Head of caudate nucleus (tissue), 42 donors: ENCODE results near the gene C1QTNF7.

Source experiments
- DNase-seq, 42 donors: peaks; one replicate each; pipeline versions ENCODE4 v3.0.0 to v3.0.0-alpha.2; 2020 to 2021; ENCODE audit warnings: mixed read lengths in 7 of 42
- intact Hi-C: fragments of 100-400 bp; cut with DNase I; formaldehyde crosslinking; loops from one replicate; pipeline ENCODE4 v1.15.0; 2022

The C1QTNF7 gene

DNA sequence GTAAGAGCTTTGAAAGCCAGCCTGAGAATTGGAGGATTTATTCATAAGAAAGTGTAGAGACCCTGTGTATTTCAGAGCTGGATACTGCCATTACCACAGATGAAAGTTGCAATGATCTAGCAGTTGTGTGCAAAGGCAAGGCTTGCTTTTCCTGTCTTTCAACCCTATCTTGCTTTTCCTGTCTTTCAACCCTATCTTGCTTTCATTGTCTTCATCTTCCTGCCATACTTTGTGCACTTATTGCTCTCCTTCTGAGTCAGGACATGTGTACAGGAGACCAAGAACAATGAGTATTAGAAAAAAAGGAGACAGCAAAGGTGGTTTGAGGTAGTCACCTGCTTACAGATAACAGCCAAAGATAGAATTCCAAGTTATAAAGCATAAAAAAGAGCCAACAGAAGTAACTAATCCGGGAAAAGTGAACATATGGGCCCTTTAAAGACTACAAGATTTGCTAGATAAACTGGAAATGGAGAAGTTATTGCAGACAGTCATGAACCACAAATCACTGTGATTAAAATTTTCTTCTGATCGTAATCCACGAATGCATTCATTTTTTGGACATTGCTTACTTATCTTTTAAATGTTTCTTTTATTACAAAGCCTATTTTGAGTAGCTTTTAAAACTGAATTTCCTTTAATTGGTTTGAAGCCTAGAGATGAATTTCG is 17.2 kb downstream of the C1QTNF7 start:
- intact Hi-C loops = no loop called here
- DNase-seq = no peak

DNA sequence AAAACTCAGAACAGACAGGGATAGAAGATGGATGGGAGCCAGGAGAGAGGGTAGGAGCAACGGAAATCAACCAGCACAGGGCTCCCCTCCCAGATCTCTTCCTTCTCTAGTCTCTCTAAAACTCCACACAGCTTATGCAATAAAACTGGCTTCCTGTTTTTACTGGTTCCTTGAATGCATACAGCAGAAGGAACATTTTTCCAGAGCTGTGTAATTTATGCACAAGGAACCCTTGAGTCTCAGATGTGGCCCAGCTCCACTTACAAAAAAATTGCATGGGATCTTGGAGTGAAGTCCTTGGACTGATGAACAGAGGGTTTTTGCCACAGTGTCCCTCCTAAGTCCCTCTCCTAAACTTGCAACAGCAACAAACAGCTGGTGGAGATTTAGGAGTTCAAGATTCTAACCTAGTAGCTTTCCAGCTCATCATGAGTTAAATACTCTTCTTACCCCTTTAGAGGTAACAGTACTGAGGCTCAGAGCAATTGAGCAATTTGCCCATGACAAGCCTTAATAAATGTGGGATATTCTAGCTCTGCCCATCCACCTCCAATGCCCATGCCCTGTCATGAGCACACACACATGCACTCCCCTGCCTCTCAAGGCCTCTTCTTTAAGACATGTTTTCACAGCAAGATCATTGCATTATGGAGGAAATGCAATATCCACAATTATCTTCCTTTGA is 23.5 kb downstream of the C1QTNF7 start:
- intact Hi-C loops = no loop called here
- no peak for DNase-seq

DNA sequence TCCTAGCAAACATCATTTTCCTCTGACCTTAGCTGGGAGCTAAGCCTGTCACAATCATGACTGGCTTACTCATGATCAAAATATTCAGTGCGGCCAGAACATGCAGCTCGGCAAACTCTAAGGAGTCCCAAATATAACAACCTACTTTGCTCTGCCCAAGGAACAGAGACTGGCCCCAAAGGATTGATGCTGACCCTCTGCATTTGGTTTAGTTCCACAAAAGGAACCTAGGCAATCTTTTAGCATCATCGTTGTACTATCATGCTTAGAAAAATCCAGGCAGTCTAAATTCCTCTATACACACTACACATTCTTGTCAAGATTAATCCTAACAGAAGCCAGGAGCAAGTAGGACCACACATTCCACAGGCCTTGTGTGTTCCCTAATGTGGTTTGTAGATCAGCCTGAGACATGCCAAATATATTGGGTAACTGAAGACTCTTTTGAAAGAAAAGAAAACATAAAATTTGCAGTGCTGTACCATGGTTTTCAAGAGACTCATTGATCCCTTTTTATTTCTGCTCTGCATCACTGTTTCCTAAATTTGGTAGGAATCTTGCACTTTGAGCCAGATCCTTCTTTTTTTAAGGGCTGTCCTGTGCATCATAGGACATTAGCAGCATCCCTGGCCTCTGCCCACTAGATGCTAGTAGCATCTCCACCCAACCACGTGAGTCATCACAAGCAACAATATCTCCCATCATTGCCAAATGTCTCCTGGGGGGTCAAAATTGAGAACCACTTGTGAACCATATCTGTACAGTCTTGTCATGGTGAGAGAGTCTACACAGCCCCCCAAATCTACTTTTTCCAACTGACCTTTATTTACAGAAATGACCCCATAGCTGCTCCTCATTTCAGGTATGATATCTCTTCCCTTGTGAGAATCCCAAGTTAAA is 24.3 kb downstream of the C1QTNF7 start:
- intact Hi-C loops = no loop called here
- no peak for DNase-seq

DNA sequence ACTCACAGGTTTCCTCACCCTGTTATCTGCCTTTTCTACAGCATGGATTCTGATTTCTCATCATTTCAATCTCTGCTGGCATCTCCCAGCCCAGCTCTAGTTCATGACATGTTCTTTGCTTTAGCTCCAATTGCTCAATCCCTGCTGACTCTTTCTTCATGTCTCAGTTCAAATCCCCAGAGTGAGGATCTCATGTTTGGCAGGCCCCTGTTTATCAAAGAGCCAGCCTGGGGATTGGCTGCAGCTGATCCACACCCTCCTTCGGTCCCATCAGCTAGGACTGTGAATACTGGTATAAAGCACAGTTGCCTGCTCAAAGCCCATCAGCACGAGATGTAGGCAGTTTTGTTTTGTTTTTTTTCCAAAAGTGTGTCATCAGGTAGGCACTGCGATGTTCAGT is 27.5 kb downstream of the C1QTNF7 start:
- intact Hi-C loops = loop anchor here (5.0 kb wide), 1 partner anchor 223 kb away; no protein-coding TSS in a partner anchor
- DNase-seq = no peak

DNA sequence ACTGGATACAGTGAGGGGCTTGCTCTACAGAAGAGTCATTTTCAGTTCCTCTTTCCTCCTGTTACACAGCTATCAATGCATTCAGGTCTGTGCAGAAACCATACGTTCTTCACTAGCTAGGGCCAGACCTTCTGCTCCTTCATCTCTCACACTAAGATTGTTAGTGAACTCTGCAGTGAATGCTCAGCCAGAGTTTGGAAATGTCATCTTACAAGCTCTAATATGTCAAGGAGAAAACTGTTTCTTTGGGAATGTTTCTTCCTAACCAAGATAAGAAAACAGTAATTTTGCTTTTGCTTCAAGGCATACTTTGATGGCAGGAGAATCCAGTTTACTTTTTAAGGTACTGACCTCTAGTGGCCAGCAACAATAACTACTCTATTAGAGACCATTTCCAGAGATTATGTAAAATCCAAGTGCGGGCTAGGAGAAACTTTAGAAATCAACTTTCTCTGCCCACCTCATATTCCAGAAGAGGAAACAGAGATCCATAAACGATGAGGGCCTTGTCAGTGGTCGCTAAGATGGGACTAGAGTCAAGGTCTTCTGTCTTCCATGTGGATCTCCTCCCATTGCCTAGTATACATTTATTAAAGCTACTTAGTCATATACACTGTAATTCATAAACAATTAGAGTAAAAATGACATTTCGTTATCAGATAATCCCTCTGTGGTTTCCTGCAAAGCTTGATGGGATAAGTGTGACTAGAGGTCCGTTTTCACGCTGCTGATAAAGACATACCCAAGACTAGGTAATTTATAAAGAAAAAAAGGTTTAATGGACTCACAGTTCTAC is 29.8 kb downstream of the C1QTNF7 start:
- peak in 2 of 42 donors; percentile 8 to 55 for DNase-seq
- intact Hi-C loops = loop anchor here (5.0 kb wide), 1 partner anchor 225 kb away; no protein-coding TSS in a partner anchor

DNA sequence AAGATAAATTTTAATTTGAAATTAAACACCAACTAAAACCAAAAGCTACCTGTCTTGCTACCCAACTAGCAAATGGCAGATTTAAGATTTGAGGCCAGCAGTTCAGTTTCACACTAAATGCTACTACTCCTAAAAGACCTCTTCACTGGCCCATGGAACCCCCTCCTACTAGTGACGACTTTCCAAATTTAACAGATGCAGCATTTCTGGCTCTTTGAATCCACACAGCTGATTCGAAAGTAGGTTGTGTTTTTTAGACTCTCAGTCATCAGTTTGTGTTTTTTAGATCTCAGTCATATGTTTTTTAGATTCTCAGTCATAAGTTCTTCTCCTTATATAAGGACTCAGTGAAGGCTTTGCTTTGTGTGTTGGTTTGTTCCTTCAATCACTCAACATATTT is 30.8 kb downstream of the C1QTNF7 start:
- intact Hi-C loops = loop anchor here (5.0 kb wide), 1 partner anchor 226 kb away; no protein-coding TSS in a partner anchor
- no peak for DNase-seq

DNA sequence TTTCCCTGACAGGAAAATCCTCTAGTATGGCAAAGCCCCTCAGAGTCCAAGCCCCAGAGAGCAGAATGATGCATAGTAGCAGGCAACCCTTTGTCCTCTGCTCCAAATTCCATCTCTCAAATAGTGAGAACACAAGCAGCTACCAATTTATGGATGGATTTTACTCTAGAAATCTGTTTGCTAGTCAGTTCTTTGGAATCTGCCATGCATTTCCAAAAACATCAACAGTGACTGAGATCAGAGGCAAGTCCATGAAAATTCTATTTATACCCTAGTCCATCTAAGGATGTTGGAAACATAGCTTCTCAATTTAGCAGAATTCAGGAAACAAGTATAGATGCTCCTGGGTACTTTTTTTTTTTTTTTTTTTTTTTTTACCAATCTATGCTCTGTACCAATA is 31.9 kb downstream of the C1QTNF7 start:
- DNase-seq = no peak
- intact Hi-C loops = loop anchor here (5.0 kb wide), 1 partner anchor 227 kb away; no protein-coding TSS in a partner anchor

DNA sequence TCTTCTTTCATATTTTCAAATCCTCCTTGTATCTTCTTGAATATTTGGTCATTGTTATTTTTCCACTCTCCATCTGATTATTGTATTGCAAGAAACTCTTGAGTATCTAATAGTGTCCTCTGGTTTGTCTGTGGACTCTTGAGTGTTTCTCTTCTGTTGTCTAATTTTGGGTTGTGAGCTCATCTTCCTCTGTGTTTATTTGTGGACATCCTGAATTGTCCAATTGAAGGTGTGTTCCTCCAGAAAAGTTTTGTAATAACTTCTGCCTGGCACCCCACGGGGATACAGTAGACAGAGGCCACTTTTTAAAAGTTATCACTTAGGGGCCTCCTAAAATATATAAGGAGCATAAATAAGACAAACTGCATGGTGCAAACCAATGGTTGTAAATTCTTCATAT is 38.8 kb downstream of the C1QTNF7 start:
- intact Hi-C loops = no loop called here
- no peak for DNase-seq

DNA sequence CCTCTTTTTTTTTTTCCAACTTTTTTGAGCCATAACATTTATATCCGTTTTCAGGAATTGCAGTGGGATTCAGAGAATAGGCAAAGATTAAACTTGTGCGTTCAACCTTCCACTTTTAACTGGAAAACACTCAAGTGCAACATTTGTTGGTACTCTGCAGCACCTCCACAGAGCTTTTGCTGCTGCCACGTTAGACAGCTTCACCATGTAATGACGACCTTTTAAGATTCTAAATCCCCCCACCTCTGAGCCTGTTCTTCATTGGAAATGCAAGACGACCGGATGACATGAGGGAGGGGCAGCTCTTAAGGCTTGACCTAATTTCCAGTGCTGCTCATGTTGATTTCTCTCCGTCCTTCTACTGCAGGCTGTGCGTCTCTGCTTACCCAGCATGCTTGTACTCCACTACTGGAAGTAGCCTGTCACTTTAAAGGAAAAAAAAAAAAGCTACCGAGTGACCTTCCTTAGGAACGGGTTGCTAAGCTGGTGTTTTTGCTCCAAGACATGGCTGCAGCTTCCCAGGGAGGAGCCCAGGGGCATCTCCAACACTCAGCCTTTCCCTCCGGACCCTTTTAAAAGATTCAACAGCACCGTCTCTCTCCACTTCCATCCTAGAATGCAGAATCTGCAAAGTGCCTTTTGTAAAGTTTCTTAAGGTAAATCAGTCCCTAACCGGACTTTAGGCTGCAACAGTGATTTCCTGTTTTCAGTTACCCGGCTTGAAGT is 41.7 kb downstream of the C1QTNF7 start, which contains the start of gene CC2D2A:
TSS of gene CC2D2A (plus strand) at position 481 of the 726 bp plus-strand sequence. CDS start 6,051 bp downstream, outside the sequence.
- intact Hi-C loops = no loop called here
- peak in 1 of 42 donors; percentile 18 for DNase-seq

DNA sequence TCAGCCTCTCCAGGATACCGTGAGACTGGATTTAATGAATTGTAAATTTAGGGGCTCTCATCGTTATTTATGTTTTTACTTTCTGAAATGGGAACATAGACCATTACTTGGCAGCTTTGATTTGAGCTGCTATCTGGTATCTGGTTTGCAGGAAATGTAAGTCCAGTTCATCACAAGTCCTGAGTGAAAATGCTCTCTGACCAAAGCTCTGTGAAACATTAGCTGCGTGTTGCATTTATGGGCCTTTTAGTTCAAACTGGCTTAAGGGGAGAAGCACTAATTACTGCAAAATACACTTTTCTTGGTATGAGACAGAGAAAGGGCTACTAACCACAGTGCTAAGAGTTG is 42.3 kb downstream of the C1QTNF7 start:
- no peak for DNase-seq
- intact Hi-C loops = no loop called here

DNA sequence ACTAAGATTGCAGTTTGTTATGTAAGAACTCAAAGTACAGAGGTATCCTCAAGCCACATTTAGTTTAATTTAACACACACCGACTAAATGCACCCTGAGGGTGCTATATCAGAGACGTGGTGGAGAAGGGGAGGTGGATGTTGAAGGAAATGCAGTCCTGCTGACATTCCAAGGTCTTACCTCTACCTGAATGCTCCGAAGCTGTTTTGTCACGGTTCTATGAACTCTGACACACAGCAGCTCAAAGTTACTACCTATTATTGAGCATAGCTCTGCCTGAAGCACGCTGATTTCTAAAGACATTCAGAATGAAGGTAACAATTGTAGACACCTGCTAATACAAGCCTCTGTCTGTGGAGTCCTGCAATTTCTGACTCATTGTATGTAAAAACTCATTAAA is 48.6 kb downstream of the C1QTNF7 start:
- no peak for DNase-seq
- intact Hi-C loops = loop anchor here (5.0 kb wide), 2 partner anchors 176 to 526 kb away; no protein-coding TSS in a partner anchor

DNA sequence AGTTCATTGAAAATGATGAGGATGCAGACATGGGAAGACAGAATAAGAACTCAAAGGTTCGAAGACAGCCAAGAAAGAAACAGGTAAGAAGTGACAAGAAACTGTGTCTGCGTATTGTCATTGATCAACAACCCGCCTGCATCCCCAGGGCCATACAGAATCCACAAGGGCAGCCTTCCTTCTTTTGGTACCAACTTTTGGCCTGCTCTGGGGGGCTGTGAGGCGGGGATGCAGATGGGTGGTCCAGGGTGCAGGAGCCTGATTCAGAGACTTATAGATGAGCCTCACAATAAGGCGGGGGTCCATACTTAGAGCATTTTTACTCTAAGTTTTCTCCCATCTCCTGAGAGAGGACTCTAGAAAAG is 50.9 kb downstream of the C1QTNF7 start:
- intact Hi-C loops = loop anchor here (5.0 kb wide), 2 partner anchors 174 to 524 kb away; no protein-coding TSS in a partner anchor
- peak in 2 of 42 donors; percentile 19 to 48 for DNase-seq

DNA sequence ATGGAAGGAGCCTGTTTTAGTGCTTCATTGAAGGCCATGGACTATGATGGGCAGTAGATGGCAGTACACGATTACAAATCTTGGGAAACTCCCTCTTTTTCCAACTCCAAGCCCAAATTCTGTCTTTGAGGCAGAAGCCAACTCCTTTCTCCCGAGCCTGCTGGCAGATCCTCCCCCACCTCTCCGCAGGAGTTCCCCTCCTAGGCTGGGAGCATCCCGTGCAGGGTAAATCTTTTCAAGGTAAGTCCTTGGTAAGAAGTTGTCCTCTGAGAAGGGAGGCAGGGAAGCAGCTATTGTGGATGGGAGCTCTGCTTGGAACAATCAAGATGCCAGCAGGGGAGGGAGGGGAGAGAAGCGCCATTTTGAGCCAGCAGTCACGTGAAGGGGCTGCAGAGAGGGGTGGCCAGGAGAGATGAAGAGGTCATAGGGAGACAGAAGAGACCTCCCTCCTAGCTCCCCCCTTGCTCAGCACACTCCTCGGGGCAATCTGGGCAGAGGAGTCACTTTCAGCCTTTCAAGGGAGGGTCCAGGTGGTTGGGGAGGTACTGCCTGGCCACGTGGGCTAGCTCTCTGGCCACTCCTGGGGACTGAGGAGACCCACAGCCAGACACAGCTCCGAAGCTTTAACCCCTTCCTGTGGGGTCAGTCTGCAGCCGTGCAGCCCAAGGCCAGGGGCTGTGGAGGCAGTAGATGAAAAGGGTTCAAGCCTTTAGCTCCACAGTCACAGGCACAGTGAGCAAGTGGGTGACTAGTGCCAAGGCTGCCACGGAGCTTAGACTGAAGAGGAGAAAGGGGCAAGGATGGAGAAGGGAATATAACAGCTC is 51.5 kb downstream of the C1QTNF7 start:
- DNase-seq = peak; percentile 42 to 89 (median 70)
- intact Hi-C loops = loop anchor here (5.0 kb wide), 2 partner anchors 173 to 523 kb away; no protein-coding TSS in a partner anchor

DNA sequence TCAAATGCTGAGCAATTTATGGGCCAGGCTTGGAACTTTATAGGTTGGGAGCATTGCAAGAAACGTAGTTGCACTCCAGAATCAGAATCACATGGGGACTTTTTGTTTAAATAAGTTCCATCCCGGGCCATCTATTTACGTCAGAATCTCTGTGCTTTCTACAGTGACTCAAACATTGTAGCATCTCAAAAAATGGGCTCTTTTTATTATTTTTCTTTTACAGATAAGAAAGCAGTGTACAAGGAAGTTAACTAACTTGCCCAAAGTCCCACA is 52.0 kb downstream of the C1QTNF7 start:
- no peak for DNase-seq
- intact Hi-C loops = loop anchor here (5.0 to 10.0 kb wide), 3 partner anchors 172 to 522 kb away; no protein-coding TSS in a partner anchor

DNA sequence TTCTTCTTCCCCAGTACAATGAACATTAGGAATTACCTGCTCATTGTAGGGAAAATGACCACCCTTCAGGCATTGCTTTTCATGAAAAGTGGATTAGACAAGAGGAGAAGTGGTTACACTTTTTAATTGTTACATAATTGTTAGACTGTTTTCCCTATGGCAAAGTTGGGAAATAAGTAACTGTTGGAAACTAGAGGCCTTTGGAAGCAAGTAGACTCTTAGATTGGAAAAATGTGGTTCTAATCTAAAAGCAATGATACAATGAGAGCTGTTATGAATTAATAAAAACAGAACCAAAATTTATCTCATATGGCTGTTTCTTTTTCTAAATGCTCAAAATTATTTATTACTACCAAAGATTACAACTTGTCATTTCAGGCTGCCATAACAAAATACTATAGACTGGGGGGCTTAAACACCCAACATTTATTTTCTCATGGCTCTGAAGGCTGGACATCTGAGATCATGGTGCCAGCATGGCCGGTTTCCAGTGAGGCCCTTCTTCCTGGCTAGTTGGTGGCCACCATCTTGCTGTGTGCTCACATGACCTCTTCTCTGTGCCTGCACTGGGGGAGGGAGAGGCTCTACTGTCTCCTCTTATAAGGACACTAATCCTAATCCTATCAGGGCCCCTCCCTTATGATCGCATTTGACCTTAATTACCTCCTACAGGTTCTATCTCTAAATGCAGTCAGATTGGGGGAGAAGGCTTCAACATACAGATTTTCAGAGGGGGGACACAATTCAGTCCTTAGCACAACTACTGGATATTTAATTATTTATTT is 54.3 kb downstream of the C1QTNF7 start:
- DNase-seq = no peak
- intact Hi-C loops = loop anchor here (10.0 kb wide), 1 partner anchor 393 kb away; no protein-coding TSS in a partner anchor

DNA sequence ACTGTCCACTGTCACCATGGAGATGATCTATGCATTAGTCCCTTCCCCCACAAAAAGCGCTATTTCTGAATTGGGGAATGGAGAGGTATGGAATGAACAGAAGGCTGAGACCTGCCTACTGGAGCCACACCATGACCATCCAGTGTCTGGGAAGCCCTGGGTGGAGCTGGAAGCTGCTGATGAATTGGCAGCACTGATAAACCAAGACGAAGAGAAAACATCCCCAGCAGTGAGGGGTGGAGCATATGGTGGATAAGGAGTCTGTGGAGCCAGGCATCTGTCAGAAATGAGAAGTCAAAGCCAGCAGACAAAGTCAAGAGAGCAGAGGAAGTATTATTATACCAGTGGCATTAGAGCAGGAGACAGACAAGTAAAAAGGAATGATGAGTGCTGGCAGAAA is 55.0 kb downstream of the C1QTNF7 start:
- intact Hi-C loops = loop anchor here (10.0 kb wide), 1 partner anchor 392 kb away; no protein-coding TSS in a partner anchor
- DNase-seq = no peak
